ENCODE measurements around the gene EMC6.

EMC6 gene

DNA sequence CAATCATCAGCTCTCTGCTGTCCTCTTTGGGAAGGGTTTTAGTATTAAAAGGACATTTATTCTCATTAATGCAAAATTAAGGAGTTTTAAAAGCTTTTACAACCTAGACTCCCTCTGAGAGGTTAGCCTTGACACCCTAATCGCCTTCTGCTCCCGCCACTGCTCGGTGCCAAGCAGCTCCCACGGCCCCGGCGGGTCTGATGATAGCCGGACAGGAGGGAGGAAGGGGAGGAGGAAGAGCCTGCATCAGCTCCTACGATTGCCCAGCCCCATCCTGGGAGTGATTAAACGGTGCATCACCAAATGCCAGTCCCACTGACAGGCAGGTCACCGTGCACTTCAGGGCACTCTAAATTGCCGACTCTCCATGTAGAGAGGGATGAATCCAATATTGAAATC lies 40.8 kb upstream of the EMC6 start:
- no peak for TF ChIP-seq FOXP2 (optimal IDR thresholded peaks at IDR 0.05; ENCODE audit: borderline replicate concordance, extremely low read depth, extremely low read length, insufficient read depth)

DNA sequence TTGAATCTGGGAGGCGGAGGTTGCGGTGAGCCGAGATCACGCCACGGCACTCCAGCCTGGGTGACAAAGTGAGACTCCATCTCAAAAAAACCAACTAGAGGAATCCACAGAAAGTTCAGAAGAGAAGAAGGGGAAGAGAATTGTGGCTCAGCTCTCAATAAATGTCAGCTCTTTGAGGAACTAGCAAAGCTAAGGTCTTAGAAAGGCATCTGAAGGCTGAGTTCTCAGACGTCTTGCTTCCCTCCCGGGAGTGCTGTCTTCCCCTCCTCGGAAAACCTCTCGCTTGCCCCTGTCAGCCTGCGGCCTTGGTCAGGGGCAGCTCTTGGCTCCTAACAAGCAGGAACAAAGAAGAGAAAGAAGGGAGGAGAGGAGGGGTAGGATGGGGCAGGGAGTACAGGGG lies 37.8 kb upstream of the EMC6 start:
- TF ChIP-seq FOXP2 (optimal IDR thresholded peaks at IDR 0.05; ENCODE audit: borderline replicate concordance, extremely low read depth, extremely low read length, insufficient read depth) (no peak), TAF1 (IDR thresholded peaks at IDR 0.05; ENCODE audit: borderline replicate concordance, insufficient read depth, low read length) (no peak), POLR2AphosphoS5 (IDR thresholded peaks at IDR 0.05; ENCODE audit: low read depth, low read length) (no peak), SIN3A (IDR thresholded peaks at IDR 0.05; ENCODE audit: borderline replicate concordance, insufficient read depth, low read length) (no peak)
- TF ChIP-seq, protein P1, sequence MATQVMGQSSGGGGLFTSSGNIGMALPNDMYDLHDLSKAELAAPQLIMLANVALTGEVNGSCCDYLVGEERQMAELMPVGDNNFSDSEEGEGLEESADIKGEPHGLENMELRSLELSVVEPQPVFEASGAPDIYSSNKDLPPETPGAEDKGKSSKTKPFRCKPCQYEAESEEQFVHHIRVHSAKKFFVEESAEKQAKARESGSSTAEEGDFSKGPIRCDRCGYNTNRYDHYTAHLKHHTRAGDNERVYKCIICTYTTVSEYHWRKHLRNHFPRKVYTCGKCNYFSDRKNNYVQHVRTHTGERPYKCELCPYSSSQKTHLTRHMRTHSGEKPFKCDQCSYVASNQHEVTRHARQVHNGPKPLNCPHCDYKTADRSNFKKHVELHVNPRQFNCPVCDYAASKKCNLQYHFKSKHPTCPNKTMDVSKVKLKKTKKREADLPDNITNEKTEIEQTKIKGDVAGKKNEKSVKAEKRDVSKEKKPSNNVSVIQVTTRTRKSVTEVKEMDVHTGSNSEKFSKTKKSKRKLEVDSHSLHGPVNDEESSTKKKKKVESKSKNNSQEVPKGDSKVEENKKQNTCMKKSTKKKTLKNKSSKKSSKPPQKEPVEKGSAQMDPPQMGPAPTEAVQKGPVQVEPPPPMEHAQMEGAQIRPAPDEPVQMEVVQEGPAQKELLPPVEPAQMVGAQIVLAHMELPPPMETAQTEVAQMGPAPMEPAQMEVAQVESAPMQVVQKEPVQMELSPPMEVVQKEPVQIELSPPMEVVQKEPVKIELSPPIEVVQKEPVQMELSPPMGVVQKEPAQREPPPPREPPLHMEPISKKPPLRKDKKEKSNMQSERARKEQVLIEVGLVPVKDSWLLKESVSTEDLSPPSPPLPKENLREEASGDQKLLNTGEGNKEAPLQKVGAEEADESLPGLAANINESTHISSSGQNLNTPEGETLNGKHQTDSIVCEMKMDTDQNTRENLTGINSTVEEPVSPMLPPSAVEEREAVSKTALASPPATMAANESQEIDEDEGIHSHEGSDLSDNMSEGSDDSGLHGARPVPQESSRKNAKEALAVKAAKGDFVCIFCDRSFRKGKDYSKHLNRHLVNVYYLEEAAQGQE (IDR thresholded peaks at IDR 0.05; ENCODE audit: insufficient read depth in 1 of 2, low read depth in 2 of 2, low read length in 2 of 2): no peak

DNA sequence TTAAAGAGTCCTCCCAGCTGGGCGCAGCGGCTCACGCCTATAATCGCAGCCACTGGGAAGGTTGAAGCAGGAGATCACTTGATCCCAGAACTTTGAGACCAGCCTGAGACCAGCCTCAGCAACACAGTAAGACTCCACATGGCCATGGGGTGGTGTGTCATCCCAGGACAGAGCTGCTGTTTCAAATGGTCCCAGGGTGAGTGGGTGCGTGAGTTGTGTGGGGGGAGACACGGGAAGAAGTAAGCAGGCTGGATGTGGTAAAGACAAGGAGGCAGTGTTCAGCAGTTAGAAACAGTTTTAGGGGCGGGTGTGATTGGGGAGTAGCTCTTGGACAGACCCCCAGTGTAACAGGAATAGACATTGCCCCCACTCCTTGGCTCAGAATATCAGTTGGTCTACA lies 36.3 kb upstream of the EMC6 start:
- TF ChIP-seq SIN3A (IDR thresholded peaks at IDR 0.05; ENCODE audit: borderline replicate concordance, insufficient read depth, low read length) (no peak), POLR2AphosphoS5 (IDR thresholded peaks at IDR 0.05; ENCODE audit: low read depth, low read length) (no peak), TAF1 (IDR thresholded peaks at IDR 0.05; ENCODE audit: borderline replicate concordance, insufficient read depth, low read length) (no peak), FOXP2 (optimal IDR thresholded peaks at IDR 0.05; ENCODE audit: borderline replicate concordance, extremely low read depth, extremely low read length, insufficient read depth) (no peak)
- TF ChIP-seq, protein P1 (IDR thresholded peaks at IDR 0.05; ENCODE audit: insufficient read depth in 1 of 2, low read depth in 2 of 2, low read length in 2 of 2): no peak

DNA sequence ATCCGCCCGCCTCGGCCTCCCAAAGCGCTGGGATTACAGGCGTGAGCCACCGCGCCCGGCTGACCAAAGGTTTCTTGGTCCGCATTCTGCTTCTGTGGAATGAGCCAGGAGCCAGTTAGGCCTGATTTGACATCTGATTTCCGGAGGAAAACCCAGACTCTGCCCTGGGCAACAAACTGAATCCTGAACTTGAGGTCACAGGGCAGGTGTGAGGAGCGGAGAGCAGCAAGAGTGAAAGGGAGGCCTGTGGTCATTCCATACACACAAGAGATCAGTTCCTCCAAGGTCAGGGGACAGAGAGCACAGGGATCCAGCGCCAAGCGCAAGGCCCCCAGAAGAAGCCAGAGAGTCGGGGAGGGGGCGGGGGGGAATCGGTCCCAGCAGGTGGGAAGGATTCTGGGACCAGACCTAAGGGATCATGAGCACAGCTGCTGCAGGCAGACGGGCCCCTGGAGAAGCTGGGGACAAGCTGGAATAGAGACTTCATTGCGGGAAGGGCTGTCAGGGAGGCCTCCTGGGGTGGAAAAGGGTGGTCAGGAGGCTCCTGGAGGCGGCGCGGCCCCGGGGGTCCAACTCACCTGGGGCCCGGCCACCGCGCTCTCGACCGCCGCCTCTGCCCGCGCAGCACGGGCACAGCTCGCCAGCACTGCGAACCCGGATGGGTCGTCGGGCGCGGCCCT lies 33.0 kb upstream of the EMC6 start:
- TF ChIP-seq, protein P1 (IDR thresholded peaks at IDR 0.05; ENCODE audit: insufficient read depth in 1 of 2, low read depth in 2 of 2, low read length in 2 of 2): no peak
- TF ChIP-seq FOXP2 (optimal IDR thresholded peaks at IDR 0.05; ENCODE audit: borderline replicate concordance, extremely low read depth, extremely low read length, insufficient read depth) (no peak), SIN3A (IDR thresholded peaks at IDR 0.05; ENCODE audit: borderline replicate concordance, insufficient read depth, low read length) (no peak), TAF1 (IDR thresholded peaks at IDR 0.05; ENCODE audit: borderline replicate concordance, insufficient read depth, low read length) (no peak), POLR2AphosphoS5 (IDR thresholded peaks at IDR 0.05; ENCODE audit: low read depth, low read length) (no peak)

DNA sequence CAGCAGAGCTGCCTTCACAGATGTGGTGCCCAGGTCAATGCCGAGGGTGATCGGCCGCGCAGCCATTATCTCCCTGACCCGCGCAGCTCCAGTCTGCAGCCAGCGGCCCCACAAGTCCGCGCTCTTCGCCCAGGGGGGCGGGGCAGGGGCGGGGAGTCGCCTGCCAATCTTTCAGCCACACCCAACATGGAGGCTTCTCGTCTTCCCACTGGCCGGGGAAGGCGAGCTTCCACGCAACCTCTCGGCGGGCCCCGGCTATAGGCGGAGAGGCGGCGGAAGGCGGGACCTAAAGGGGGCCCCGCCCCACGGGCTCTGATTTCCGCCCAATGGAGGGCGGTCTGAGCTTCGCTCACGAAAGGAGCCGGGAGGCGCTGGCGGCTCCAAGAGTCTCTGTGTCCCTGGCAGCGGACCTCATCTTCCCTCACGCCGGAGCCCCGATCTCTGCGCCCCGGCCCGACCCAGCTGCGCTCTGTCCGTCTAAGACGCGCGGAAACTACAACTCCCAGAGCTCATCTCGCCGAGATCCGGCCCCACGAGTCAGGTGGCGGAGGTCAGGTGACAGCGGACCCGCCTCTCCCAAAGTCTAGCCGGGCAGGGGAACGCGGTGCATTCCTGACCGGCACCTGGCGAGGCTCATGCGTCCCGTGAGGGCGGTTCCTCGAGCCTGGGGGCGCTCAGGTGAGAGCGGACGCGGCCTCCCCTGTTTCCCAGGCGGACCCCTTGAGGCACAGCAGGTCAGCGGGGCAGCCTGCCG lies 32.3 kb upstream of the EMC6 start, which contains the start of the genes CTNS and SHPK:
TSS of gene CTNS (plus strand) at position 607 of the 754 bp plus-strand sequence. CDS start 3,447 bp downstream, outside the sequence.
TSS of gene SHPK (minus strand) at position 97 of the 754 bp plus-strand sequence. CDS start at position 66, 31 bp downstream.
- peak; percentile 88 for TF ChIP-seq POLR2AphosphoS5 (IDR thresholded peaks at IDR 0.05; ENCODE audit: low read depth, low read length)
- peak; percentile 89; the same call in 1 of the 2 replicates for TF ChIP-seq SIN3A (IDR thresholded peaks at IDR 0.05; ENCODE audit: borderline replicate concordance, insufficient read depth, low read length)
- TF ChIP-seq FOXP2 (optimal IDR thresholded peaks at IDR 0.05; ENCODE audit: borderline replicate concordance, extremely low read depth, extremely low read length, insufficient read depth): peak; percentile 81
- peak; percentile 90 for TF ChIP-seq TAF1 (IDR thresholded peaks at IDR 0.05; ENCODE audit: borderline replicate concordance, insufficient read depth, low read length)
- TF ChIP-seq, protein P1 (IDR thresholded peaks at IDR 0.05; ENCODE audit: insufficient read depth in 1 of 2, low read depth in 2 of 2, low read length in 2 of 2): peak in 1 of 2 experiments; percentile 33; a peak in 1 of 4 replicates

Data from PFSK-1 (cell line).